Immature natural killer cell (primary cell): ENCODE results near the gene MAML3. TPM values are rescaled to one million over a fixed set of nuclear protein-coding genes. Genes with fewer than 3 reads are reported as not detected.

ENCODE experiments used
- DNase-seq, 3 donors: peaks; one replicate each; pipeline ENCODE4 v3.0.0; 2022; ENCODE audit warnings: mixed read lengths in 1 of 3
- H3K27ac Mint-ChIP-seq, 6 donors: one replicate each; pipeline ENCODE4 v1.8.0; 2020; ENCODE audit warnings: mixed read lengths in 6 of 6, mild to moderate bottlenecking in 5 of 6, inconsistent platforms in 4 of 6, moderate library complexity in 3 of 6
- H3K27me3 Mint-ChIP-seq, 3 donors: one replicate each; pipeline ENCODE4 v1.8.0; 2020 to 2021; ENCODE audit warnings: low read depth in 3 of 3, mild to moderate bottlenecking in 3 of 3, mixed read lengths in 3 of 3, moderate library complexity in 3 of 3, inconsistent platforms in 1 of 3
- H3K36me3 Mint-ChIP-seq, 3 donors: one replicate each; pipeline ENCODE4 v1.8.0; 2020; ENCODE audit warnings: mixed read lengths in 3 of 3, inconsistent platforms in 2 of 3, mild to moderate bottlenecking in 2 of 3
- H3K4me1 Mint-ChIP-seq, 2 donors: one replicate each; pipeline ENCODE4 v1.8.0; 2020; ENCODE audit warnings: inconsistent platforms in 2 of 2, mild to moderate bottlenecking in 2 of 2, mixed read lengths in 2 of 2, moderate library complexity in 1 of 2
- H3K4me3 Mint-ChIP-seq, 5 donors: one replicate each; pipeline ENCODE4 v1.8.0; 2020; ENCODE audit warnings: mild to moderate bottlenecking in 5 of 5, mixed read lengths in 5 of 5, inconsistent platforms in 3 of 5, moderate library complexity in 3 of 5
- H3K9me3 Mint-ChIP-seq, 6 donors: one replicate each; pipeline ENCODE4 v1.8.0; 2020; ENCODE audit warnings: mild to moderate bottlenecking in 6 of 6, mixed read lengths in 6 of 6, inconsistent platforms in 4 of 6, moderate library complexity in 3 of 6
- polyA plus RNA-seq, 3 donors: library from polyadenylated mRNA; unstranded; fragments of 300-500 nt; fragmentation: Illumina TruSeq; gene quantifications; one replicate each; pipeline ENCODE4 v1.2.3, GENCODE V29; 2021

MAML3 gene
- polyA plus RNA-seq, 3 donors from 2014 or later = 0.41 to 1.2 TPM; not detected in 1

DNA sequence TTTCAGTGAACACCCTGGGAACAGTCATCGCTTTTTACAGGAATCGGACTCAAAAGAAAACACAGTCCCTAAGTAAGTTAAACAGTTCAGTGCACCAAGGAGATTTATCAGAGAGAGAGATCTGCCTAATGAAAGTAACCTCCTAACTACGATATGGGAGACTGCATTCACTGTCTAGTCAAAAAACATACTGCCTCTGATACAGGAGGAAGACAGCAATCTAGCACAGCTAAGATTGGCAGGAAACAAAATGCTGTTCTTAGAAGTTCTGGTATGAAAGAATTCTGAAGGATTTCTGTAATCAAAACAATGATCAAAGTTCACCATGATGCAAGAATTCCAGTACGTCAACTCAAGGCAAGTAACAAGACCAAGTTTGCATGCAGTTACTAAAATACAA lies 92.8 kb downstream of the MAML3 start:
- H3K27ac Mint-ChIP-seq = no peak overlapping the region
- peaks cover 5 to 19% (median 9%) of the 10 kb centered on the region in 3 donors for H3K27me3 Mint-ChIP-seq
- no peaks in the 10 kb centered on the region for H3K4me1 Mint-ChIP-seq
- no peak for DNase-seq
- H3K9me3 Mint-ChIP-seq = no peaks in the 10 kb centered on the region
- H3K36me3 Mint-ChIP-seq = no peaks in the 10 kb centered on the region
- no peak overlapping the region for H3K4me3 Mint-ChIP-seq

DNA sequence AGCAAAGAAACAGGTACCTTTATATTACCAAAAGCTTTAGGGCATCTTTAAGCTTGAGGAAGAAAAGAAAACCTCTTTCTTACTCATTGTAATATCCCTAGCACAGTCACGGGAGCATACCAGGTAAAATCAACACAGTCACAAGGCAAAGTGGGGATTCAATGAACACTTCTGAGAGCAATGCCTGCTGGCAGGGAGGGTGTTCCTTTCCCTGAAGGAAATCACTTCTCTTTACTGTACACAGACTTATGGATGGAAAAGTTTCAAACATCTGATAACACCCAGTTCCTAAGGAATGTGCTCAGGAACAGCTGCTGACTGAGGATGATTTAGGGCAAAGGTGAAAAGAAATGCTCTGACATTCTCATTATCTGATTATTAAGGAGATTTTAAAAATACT lies 94.8 kb downstream of the MAML3 start:
- no peak overlapping the region for H3K27ac Mint-ChIP-seq
- peaks cover 5 to 9% of the 10 kb centered on the region in 2 donors for H3K4me1 Mint-ChIP-seq
- no peaks in the 10 kb centered on the region for H3K36me3 Mint-ChIP-seq
- peaks cover 7 to 18% (median 13%) of the 10 kb centered on the region in 3 donors for H3K27me3 Mint-ChIP-seq
- H3K4me3 Mint-ChIP-seq = no peak overlapping the region
- DNase-seq = no peak
- no peaks in the 10 kb centered on the region for H3K9me3 Mint-ChIP-seq

DNA sequence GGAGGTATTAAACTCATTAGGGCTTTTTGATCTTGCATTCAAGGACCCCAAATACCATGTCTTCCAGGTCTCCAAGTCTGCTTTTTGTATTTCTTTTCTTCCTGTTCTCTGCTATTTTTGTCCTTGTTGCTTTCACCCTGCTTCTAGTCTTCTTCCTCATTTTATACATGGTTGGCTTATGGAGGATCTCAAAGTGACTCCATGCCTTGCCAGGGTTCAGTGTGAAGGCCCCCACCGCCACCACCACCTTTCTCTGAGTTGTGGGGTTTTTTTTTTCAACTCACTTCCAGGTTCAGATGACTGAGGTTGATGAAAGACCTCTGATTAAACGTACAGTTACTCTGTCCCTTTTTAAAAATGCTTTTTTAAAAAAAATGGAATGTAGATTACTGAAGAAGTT lies 96.3 kb downstream of the MAML3 start:
- Mint-ChIP-seq H3K27ac (peak overlapping the region in 1 of 6 donors; percentile 12), H3K9me3 (no peaks in the 10 kb centered on the region), H3K36me3 (no peaks in the 10 kb centered on the region), H3K4me3 (no peak overlapping the region), H3K27me3 (peaks cover 6 to 27% (median 9%) of the 10 kb centered on the region in 3 donors), H3K4me1 (peaks cover 14 to 20% of the 10 kb centered on the region in 2 donors)
- no peak for DNase-seq

DNA sequence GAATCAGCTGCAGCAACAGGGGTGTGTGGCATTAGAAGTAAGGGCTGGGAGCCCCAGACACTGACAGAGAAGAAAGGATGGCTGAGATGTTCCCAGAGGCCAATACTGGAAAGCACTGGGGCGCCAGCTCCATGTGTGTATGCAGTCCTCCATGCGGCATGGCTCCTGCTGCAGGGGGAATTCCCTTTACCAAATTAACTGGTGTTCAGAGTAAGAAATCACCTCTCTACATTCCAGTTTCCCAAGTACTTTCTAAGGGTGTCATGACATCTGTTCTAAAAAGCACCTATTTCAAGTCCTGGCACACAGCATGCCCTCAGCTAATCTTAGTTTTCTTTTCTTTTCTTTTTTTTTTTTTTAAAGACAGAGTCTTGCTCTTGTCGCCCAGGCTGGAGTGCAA lies 98.0 kb downstream of the MAML3 start:
- Mint-ChIP-seq H3K27ac (no peak overlapping the region), H3K4me3 (no peak overlapping the region), H3K36me3 (no peaks in the 10 kb centered on the region), H3K27me3 (peaks cover 11 to 30% (median 11%) of the 10 kb centered on the region in 3 donors), H3K9me3 (no peaks in the 10 kb centered on the region), H3K4me1 (peaks cover 14 to 27% of the 10 kb centered on the region in 2 donors)
- DNase-seq = no peak

DNA sequence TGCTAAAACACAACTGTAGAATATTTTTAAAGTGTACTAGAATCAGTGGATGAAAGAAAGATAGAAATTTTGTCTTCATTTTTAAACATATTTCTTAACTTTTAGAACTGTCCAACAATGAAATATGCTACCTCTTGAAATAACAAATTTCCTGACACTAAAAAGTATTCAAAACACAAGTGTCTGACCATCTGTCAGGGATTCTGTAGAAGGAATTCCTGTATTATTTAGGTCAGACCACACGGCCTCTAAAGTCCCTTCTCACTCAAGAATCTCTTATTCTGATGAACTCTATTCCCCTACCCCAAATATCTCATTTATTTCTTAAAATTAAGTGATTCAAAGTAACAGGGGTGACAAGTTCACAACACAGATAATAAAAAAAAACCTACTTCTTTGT lies 99.1 kb downstream of the MAML3 start:
- Mint-ChIP-seq H3K36me3 (no peaks in the 10 kb centered on the region), H3K27me3 (peaks cover 11 to 30% (median 16%) of the 10 kb centered on the region in 3 donors), H3K4me3 (peak overlapping the region in 4 of 5 donors; percentile 15 to 57 (median 38)), H3K9me3 (no peaks in the 10 kb centered on the region), H3K4me1 (peaks cover 17 to 37% of the 10 kb centered on the region in 2 donors), H3K27ac (peak overlapping the region in 4 of 6 donors; percentile 2 to 92 (median 52))
- DNase-seq = no peak

DNA sequence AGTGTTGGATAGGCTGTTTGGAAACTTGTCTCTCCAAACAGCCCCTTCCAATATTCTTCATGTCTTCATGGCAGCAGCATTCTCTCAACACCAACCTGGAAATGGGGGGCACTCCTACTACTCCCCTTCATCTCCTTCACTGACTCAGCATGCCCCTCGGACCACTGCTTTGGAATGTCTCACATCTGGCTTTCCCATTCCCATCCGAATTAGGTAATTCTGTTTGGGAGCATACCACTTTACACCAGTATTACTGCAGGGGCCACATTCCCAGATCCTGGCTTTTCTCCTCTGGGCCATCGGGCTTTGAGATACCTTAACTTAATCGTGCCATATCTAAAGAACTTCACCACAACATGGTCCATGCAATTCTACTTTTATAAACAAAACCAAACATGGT lies 100.8 kb downstream of the MAML3 start:
- peaks cover 30 to 52% of the 10 kb centered on the region in 2 donors for H3K4me1 Mint-ChIP-seq
- H3K27ac Mint-ChIP-seq = peak overlapping the region in 1 of 6 donors; percentile 55
- H3K4me3 Mint-ChIP-seq = peak overlapping the region in 1 of 5 donors; percentile 52
- H3K9me3 Mint-ChIP-seq = no peaks in the 10 kb centered on the region
- no peak for DNase-seq
- H3K36me3 Mint-ChIP-seq = no peaks in the 10 kb centered on the region
- peaks cover 13 to 36% (median 20%) of the 10 kb centered on the region in 3 donors for H3K27me3 Mint-ChIP-seq

DNA sequence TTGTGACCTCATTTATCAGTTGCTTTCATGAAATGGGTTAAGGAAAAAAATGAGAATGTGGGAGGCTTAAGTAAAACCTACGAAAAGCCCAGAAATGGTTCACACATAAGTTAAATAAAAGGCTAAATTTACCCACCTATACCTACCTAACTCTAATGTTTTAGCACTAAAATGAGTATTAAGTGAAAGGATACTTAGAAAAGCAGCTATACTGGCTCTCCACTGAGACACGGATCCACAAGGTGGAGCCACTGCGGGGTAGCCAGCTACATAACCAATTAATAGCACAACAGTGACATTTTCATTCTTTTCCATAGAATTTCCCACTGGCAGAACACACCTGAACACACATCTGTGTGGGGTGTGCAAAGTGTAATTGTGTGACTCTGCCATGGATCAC lies 101.9 kb downstream of the MAML3 start:
- Mint-ChIP-seq H3K27me3 (peaks cover 13 to 32% (median 17%) of the 10 kb centered on the region in 3 donors), H3K9me3 (peaks cover 0 to 1% (median 0%) of the 10 kb centered on the region in 6 donors), H3K4me1 (peaks cover 30 to 52% of the 10 kb centered on the region in 2 donors), H3K4me3 (no peak overlapping the region), H3K36me3 (no peaks in the 10 kb centered on the region), H3K27ac (peak overlapping the region in 1 of 6 donors; percentile 22)
- DNase-seq = no peak

DNA sequence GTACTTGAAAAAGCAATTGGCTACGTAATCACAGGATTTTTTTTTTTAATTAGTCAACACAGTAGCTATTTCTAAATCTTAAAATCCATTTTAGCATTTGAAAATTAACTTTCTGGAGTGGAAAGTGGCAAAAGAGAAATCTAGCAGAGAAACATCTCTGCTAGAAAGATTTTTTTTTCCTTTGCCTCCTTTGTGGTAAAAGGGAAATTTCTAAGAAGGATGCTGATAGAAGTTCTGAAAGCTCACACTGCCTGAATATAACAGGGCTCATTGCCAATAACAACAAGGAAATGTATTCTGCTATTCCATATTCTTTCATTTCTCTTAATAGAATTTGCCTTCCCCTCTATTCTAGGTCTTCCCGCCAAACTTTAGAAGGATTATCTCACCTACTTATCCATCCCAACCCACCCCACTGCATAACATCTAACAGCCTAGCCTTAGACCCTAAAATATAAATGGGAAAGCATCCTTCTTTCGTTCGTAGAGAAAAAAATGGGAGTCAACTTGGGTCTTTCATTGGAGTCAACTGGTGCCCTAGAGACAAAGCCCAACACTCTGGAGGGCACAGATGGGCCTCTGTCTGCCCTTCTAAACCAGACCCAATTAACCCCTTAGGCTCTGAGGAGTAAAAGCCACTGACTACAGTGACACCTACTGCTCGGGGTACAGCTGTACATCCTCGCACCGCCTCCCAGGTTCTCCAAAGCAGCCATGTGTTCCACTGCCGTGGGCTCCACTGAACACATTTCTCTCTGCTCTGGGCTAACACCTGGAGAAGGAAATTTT lies 103.9 kb downstream of the MAML3 start:
- H3K4me3 Mint-ChIP-seq = peak overlapping the region; percentile 79 to 89 (median 87)

DNA sequence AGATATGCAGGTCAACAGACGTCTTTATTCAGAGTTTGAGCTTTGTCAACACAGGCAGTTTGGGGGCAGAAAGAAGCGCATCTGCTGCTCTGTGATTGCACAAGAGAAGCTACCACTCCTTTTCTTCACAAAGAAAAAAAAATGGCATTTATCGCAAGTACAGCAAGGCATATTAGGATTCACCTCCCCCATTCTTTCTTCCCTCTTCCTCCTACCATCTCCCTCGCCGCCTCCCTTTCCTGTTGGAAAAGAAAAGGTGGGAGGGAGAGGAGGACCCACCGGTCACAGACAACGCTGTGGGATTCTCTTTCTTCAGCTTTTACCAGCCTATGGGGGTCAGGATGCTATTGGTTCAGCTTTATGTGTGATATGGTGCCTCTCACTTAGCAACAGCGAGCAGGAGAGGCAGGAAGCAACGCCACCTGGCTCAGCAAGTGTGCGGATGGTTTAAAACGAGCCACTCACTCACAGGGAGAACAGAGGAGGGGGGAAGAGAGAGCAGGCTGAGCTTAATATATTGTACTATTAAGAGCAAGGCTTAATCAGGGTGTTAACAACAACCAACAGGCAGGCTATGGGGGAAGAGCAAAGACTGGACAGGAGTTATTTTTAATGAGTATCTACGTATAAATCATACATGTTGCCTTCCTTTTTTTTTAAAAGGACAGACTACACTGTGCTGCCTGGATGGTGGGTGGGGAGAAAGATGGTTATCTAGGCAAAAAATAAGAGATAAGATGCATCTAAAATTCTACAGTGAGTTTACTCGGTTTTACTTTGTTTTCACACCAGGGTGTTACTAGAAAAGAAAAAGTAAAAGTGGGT lies 104.7 kb downstream of the MAML3 start:
- H3K36me3 Mint-ChIP-seq = no peaks in the 10 kb centered on the region
- H3K27me3 Mint-ChIP-seq = peaks cover 11 to 24% (median 21%) of the 10 kb centered on the region in 3 donors
- peak overlapping the region; percentile 41 to 93 (median 84) for H3K27ac Mint-ChIP-seq
- peaks cover 25 to 44% of the 10 kb centered on the region in 2 donors for H3K4me1 Mint-ChIP-seq
- H3K9me3 Mint-ChIP-seq = peaks cover 0 to 1% (median 0%) of the 10 kb centered on the region in 6 donors
- H3K4me3 Mint-ChIP-seq = peak overlapping the region; percentile 79 to 89 (median 87)
- DNase-seq = peak; percentile 44 to 53 (median 45)

More for the DNA sequence above, 103.9 kb downstream of the MAML3 start:
- peaks cover 15 to 28% (median 21%) of the 10 kb centered on the region in 3 donors for H3K27me3 Mint-ChIP-seq
- H3K27ac Mint-ChIP-seq = peak overlapping the region in 4 of 6 donors; percentile 52 to 93 (median 86)
- DNase-seq = no peak
- peaks cover 30 to 52% of the 10 kb centered on the region in 2 donors for H3K4me1 Mint-ChIP-seq
- peaks cover 0 to 1% (median 0%) of the 10 kb centered on the region in 6 donors for H3K9me3 Mint-ChIP-seq
- no peaks in the 10 kb centered on the region for H3K36me3 Mint-ChIP-seq

DNA sequence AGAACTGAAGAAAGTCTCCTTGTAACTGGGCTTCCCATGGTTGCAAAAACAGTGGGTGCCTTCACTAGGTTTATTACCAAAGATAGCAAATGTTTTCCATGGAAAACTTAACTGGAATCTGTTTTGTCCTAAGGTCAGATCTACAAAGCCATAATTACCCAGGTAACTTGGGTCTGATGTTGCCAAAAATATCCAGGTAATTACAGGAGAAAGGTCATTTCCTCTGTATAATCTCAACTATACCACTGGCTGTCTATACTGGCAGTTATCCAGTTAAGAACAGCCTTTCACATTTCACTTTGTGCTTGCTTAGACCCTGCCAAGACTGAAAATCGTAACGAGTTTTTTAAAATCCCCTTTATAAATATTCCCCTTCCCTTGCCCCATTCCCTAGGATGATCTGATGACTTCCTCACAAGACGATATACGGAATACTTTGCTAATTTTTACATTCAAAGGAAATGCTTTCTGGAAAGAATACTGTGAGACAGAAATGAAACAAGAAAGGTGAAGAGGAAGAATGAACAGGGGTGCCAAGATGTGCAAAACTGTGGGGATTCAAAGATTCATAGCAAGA lies 105.5 kb downstream of the MAML3 start:
- Mint-ChIP-seq H3K36me3 (no peaks in the 10 kb centered on the region), H3K9me3 (peaks cover 0 to 1% (median 0%) of the 10 kb centered on the region in 6 donors), H3K4me1 (peaks cover 18 to 37% of the 10 kb centered on the region in 2 donors), H3K4me3 (peak overlapping the region; percentile 79 to 89 (median 87)), H3K27ac (peak overlapping the region; percentile 41 to 93 (median 84)), H3K27me3 (peaks cover 7 to 21% (median 19%) of the 10 kb centered on the region in 3 donors)
- DNase-seq = no peak

DNA sequence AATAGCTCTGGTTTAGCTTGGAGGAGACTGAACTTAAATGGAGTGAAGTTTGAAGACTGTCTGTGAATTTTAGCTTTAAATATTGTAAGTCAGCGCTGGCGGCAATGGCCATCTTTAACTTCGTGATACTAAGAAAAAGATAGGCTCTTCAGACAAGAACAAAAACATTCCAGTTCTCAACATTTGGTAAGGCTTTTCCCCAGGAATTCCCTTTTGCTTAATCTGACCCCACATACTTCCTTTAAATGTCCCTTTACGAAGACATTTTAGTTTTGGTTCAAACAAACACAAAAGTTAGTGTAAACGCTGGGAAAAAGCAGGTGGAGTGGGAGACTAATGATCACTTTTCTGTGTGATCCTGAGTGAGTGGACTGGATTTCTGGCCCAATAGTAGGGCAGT lies 106.2 kb downstream of the MAML3 start:
- Mint-ChIP-seq H3K9me3 (peaks cover 0 to 1% (median 0%) of the 10 kb centered on the region in 6 donors), H3K36me3 (no peaks in the 10 kb centered on the region), H3K4me1 (peaks cover 16 to 32% of the 10 kb centered on the region in 2 donors), H3K4me3 (no peak overlapping the region), H3K27me3 (peaks cover 7 to 21% (median 15%) of the 10 kb centered on the region in 3 donors), H3K27ac (no peak overlapping the region)
- DNase-seq = no peak

DNA sequence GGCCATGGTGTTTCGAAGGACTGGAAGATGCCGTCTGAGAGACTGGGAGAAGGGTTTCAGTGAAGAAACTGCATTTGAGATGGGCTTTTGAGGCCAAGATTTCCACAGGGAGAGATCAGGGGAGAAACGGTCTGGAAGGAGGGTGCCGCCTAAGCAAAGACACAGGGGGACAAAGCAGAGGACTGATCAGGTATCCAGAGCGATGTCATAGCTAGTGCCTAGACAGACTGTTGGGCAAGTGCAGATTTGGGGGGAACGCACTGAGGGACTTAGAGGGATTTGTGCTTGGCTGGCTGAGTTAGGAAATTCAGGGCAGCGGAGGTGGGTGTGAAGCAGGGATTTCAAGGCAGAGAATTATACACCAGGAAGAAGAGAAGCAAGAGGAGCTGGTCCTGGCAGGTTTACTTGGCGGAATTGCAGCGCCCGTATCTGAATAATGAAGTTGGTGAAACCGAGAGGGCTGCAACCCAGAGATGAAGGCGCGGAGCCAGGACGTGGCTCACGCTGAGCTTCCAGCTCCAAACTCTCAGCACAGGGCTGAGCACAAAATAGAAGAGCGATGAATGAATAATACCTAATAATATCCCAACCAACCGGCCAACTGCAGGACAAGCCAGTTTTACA lies 106.9 kb downstream of the MAML3 start:
- H3K4me3 Mint-ChIP-seq = no peak overlapping the region
- no peak for DNase-seq
- H3K27me3 Mint-ChIP-seq = peaks cover 7 to 21% (median 14%) of the 10 kb centered on the region in 3 donors
- peak overlapping the region in 1 of 6 donors; percentile 8 for H3K27ac Mint-ChIP-seq
- H3K9me3 Mint-ChIP-seq = peaks cover 0 to 1% (median 0%) of the 10 kb centered on the region in 6 donors
- H3K36me3 Mint-ChIP-seq = no peaks in the 10 kb centered on the region
- H3K4me1 Mint-ChIP-seq = peaks cover 16 to 32% of the 10 kb centered on the region in 2 donors

DNA sequence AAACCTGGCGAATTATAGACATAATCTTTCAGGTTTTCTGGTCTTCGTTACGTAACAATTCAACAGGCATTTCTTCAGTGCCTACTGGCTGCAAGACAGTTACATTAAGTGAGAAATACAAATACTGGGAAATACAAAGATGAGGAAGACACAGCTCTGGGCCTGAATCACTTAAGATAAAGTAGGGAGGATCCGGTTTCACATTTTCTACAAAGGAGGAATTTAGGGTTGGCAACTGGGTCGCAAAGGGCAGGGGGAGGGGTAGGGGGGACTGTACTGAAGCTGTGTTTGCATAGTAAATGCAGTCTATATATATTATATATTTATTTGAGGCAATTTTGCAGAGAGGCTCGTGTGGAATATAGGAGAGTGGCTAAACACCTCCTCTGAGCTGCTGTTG lies 107.4 kb downstream of the MAML3 start:
- peaks cover 0 to 1% (median 0%) of the 10 kb centered on the region in 6 donors for H3K9me3 Mint-ChIP-seq
- H3K4me3 Mint-ChIP-seq = no peak overlapping the region
- no peak for DNase-seq
- no peaks in the 10 kb centered on the region for H3K36me3 Mint-ChIP-seq
- H3K27ac Mint-ChIP-seq = peak overlapping the region in 1 of 6 donors; percentile 8
- peaks cover 16 to 26% of the 10 kb centered on the region in 2 donors for H3K4me1 Mint-ChIP-seq
- peaks cover 5 to 17% (median 8%) of the 10 kb centered on the region in 3 donors for H3K27me3 Mint-ChIP-seq
